ENCODE data around the gene NTSR2. TPM values are rescaled to one million over a fixed set of nuclear protein-coding genes. Genes with fewer than 3 reads are reported as not detected.
A peak's percentile ranks its signal among the peaks of the same experiment; 100 is the strongest.

The NTSR2 gene
- total RNA-seq, 1 experiment from 2014 or later, result not detected

DNA sequence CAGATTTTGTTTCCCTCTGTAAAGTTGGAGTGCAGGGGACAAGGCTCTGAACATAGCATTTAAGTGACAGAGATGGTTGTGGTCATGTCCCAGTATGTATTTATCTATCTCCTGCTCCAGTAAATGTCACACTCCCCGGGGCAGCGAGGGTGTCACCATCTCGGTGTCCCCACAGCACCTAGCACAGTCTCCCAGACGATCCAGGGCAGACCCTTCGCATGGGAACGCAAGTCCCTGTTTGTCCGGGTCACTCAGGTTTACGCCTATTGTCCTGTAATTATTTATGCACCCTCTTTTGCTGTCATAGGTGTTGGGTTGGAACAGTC, 12.6 kb upstream of the NTSR2 start (continued):
- TF ChIP-seq, protein P1, sequence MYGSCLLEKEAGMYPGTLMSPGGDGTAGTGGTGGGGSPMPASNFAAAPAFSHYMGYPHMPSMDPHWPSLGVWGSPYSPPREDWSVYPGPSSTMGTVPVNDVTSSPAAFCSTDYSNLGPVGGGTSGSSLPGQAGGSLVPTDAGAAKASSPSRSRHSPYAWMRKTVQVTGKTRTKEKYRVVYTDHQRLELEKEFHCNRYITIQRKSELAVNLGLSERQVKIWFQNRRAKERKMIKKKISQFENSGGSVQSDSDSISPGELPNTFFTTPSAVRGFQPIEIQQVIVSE (CRISPR knock-in tag; IDR thresholded peaks at IDR 0.05; ENCODE audit: borderline replicate concordance), result no peak
- no peak for TF ChIP-seq ZNF263 (CRISPR knock-in tag; IDR thresholded peaks at IDR 0.05; ENCODE audit: low read depth)
- no peak for TF ChIP-seq ELF4 (CRISPR knock-in tag; IDR thresholded peaks at IDR 0.05; ENCODE audit: low read depth)
- TF ChIP-seq, protein P2, sequence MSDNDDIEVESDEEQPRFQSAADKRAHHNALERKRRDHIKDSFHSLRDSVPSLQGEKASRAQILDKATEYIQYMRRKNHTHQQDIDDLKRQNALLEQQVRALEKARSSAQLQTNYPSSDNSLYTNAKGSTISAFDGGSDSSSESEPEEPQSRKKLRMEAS (CRISPR knock-in tag; IDR thresholded peaks at IDR 0.05), result no peak
- TF ChIP-seq ZNF416 (CRISPR knock-in tag; IDR thresholded peaks at IDR 0.05), result no peak
- TF ChIP-seq SMAD4 (CRISPR knock-in tag; IDR thresholded peaks at IDR 0.05), result no peak
- TF ChIP-seq ETV6 (CRISPR knock-in tag; IDR thresholded peaks at IDR 0.05), result no peak
- TF ChIP-seq MXD4 (CRISPR knock-in tag; IDR thresholded peaks at IDR 0.05; ENCODE audit: borderline replicate concordance), result no peak
- TF ChIP-seq TCF7 (CRISPR knock-in tag; IDR thresholded peaks at IDR 0.05; ENCODE audit: low read depth), result no peak
- TF ChIP-seq, protein P3, sequence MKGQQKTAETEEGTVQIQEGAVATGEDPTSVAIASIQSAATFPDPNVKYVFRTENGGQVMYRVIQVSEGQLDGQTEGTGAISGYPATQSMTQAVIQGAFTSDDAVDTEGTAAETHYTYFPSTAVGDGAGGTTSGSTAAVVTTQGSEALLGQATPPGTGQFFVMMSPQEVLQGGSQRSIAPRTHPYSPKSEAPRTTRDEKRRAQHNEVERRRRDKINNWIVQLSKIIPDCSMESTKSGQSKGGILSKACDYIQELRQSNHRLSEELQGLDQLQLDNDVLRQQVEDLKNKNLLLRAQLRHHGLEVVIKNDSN (CRISPR knock-in tag; IDR thresholded peaks at IDR 0.05), result no peak

DNA sequence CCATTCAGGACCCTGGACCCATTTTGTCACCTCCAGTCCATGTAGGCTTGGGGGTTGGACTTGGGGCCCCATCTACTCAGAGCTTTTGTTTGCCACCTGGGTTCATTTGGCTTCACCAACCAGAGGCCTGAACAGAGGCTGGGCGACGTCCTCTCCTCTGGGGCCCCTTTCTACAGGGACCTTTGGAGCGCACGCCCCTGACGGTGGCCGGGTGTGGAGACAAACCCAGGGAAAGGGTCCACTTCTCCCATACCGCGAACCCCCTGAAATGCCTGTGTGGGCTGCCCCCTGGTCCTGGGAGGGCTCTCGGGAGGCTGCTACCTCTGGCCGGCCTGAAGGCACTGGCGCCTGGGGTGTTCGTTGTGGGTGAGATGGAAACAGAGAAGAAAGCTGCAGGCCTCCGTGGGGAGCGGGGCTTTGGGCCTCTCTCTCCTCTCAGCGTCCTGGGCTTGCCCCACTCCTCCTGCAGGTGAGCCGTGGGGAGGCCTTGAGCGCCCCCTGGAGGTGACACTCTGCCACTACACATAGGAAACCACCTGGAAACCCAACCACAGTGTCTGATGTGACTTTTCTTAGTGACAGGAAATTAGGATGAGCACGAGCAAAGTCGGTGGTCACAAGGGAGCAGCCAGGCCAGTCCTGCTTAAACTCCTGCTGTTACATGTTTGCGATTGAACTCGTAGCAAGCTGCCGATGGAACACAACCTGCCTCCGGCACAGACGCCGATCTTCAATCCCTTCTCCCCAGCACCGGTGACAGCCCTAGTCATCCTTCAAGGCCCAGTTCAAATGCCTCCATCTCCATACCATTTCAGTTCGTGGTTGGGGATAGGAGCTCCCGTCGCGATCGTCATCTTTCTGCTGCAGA, 12.0 kb upstream of the NTSR2 start:
- H3K27me3 Mint-ChIP-seq (ENCODE audit: low read depth), result no peaks in the 10 kb centered on the region
- ChIA-PET POLR2A (no interaction called here), CTCF (interaction anchor here (0.5 to 3.4 kb wide), 16 partner anchors 8 to 549 kb away, joined by 3 to 17 read pairs (median 9); partner anchors contain the start of gene NTSR2)
- no peak overlapping the region for H3K4me3 Mint-ChIP-seq
- TF ChIP-seq, protein P4, sequence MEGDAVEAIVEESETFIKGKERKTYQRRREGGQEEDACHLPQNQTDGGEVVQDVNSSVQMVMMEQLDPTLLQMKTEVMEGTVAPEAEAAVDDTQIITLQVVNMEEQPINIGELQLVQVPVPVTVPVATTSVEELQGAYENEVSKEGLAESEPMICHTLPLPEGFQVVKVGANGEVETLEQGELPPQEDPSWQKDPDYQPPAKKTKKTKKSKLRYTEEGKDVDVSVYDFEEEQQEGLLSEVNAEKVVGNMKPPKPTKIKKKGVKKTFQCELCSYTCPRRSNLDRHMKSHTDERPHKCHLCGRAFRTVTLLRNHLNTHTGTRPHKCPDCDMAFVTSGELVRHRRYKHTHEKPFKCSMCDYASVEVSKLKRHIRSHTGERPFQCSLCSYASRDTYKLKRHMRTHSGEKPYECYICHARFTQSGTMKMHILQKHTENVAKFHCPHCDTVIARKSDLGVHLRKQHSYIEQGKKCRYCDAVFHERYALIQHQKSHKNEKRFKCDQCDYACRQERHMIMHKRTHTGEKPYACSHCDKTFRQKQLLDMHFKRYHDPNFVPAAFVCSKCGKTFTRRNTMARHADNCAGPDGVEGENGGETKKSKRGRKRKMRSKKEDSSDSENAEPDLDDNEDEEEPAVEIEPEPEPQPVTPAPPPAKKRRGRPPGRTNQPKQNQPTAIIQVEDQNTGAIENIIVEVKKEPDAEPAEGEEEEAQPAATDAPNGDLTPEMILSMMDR (IDR thresholded peaks at IDR 0.05), result peak; percentile 100
- TF ChIP-seq MYBL2 (CRISPR knock-in tag; IDR thresholded peaks at IDR 0.05) (no peak), GABPB1 (CRISPR knock-in tag; IDR thresholded peaks at IDR 0.05) (peak; percentile 55), JAZF1 (CRISPR knock-in tag; IDR thresholded peaks at IDR 0.05) (no peak), ZNF232 (CRISPR knock-in tag; IDR thresholded peaks at IDR 0.05) (0 out of 2 replicates have a peak, but pooled peaks have one; percentile 42), RELA (CRISPR knock-in tag; IDR thresholded peaks at IDR 0.05; ENCODE audit: borderline replicate concordance) (peak; percentile 39; the same call in 1 of the 2 replicates)
- TF ChIP-seq, protein P5, sequence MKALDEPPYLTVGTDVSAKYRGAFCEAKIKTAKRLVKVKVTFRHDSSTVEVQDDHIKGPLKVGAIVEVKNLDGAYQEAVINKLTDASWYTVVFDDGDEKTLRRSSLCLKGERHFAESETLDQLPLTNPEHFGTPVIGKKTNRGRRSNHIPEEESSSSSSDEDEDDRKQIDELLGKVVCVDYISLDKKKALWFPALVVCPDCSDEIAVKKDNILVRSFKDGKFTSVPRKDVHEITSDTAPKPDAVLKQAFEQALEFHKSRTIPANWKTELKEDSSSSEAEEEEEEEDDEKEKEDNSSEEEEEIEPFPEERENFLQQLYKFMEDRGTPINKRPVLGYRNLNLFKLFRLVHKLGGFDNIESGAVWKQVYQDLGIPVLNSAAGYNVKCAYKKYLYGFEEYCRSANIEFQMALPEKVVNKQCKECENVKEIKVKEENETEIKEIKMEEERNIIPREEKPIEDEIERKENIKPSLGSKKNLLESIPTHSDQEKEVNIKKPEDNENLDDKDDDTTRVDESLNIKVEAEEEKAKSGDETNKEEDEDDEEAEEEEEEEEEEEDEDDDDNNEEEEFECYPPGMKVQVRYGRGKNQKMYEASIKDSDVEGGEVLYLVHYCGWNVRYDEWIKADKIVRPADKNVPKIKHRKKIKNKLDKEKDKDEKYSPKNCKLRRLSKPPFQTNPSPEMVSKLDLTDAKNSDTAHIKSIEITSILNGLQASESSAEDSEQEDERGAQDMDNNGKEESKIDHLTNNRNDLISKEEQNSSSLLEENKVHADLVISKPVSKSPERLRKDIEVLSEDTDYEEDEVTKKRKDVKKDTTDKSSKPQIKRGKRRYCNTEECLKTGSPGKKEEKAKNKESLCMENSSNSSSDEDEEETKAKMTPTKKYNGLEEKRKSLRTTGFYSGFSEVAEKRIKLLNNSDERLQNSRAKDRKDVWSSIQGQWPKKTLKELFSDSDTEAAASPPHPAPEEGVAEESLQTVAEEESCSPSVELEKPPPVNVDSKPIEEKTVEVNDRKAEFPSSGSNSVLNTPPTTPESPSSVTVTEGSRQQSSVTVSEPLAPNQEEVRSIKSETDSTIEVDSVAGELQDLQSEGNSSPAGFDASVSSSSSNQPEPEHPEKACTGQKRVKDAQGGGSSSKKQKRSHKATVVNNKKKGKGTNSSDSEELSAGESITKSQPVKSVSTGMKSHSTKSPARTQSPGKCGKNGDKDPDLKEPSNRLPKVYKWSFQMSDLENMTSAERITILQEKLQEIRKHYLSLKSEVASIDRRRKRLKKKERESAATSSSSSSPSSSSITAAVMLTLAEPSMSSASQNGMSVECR (CRISPR knock-in tag; IDR thresholded peaks at IDR 0.05; ENCODE audit: borderline replicate concordance), result 0 out of 2 replicates have a peak, but pooled peaks have one; percentile 40
- TF ChIP-seq, protein P6, sequence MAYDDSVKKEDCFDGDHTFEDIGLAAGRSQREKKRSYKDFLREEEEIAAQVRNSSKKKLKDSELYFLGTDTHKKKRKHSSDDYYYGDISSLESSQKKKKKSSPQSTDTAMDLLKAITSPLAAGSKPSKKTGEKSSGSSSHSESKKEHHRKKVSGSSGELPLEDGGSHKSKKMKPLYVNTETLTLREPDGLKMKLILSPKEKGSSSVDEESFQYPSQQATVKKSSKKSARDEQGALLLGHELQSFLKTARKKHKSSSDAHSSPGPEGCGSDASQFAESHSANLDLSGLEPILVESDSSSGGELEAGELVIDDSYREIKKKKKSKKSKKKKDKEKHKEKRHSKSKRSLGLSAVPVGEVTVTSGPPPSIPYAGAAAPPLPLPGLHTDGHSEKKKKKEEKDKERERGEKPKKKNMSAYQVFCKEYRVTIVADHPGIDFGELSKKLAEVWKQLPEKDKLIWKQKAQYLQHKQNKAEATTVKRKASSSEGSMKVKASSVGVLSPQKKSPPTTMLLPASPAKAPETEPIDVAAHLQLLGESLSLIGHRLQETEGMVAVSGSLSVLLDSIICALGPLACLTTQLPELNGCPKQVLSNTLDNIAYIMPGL (CRISPR knock-in tag; IDR thresholded peaks at IDR 0.05), result peak; percentile 74; the same call in 1 of the 2 replicates
- TF ChIP-seq, protein P2 (CRISPR knock-in tag; IDR thresholded peaks at IDR 0.05), result 0 out of 2 replicates have a peak, but pooled peaks have one; percentile 22
- peaks cover 53% of the 10 kb centered on the region for H3K4me1 Mint-ChIP-seq
- H3K9me3 Mint-ChIP-seq, result no peaks in the 10 kb centered on the region
- no peaks in the 10 kb centered on the region for H3K36me3 Mint-ChIP-seq
- H3K27ac Mint-ChIP-seq, result no peak overlapping the region; the same call in 1 of the 2 replicates
- DNase-seq (ENCODE audit: low spot score) (peak; percentile 84), ATAC-seq (peak; percentile 65)

All from WTC11 (cell line).